Brain pericyte (primary cell): ENCODE results near the gene VWC2.

Experiments used
- DNase-seq: peaks from one replicate; pipeline ENCODE4 v3.0.0-alpha.2; 2012; ENCODE audit warnings: low read depth, low spot score

VWC2 gene

GRCh38 chr7:49937608-49938007 is 164.2 kb downstream of the VWC2 start:
- DNase-seq: no peak
